GM12873 (cell line): ENCODE measurements around the gene KIAA1549.

Experiments used
- CTCF ChIP-seq: IDR thresholded peaks from 2 replicates; pipeline ENCODE4 v1.5.1; 2012; ENCODE audit warnings: low read depth, mild to moderate bottlenecking, moderate library complexity, low read length, control low read depth; ENCODE audit not compliant: insufficient read depth; ENCODE audit errors: missing control alignments

Gene KIAA1549

GRCh38 chr7:138861051-138861450, 120.1 kb downstream of the KIAA1549 start:
- TF ChIP-seq CTCF: no peak

- no peak for TF ChIP-seq CTCF
Measured at GRCh38 chr7:138857728-138858127, 123.5 kb downstream of the KIAA1549 start.

- TF ChIP-seq CTCF: no peak
Measured at GRCh38 chr7:138854115-138854645, 127.0 kb downstream of the KIAA1549 start.

- TF ChIP-seq CTCF: no peak
Measured at GRCh38 chr7:138853448-138853847, 127.7 kb downstream of the KIAA1549 start.

GRCh38 chr7:138852469-138852868, 128.7 kb downstream of the KIAA1549 start:
- TF ChIP-seq CTCF: no peak

- TF ChIP-seq CTCF: no peak
Measured at GRCh38 chr7:138849701-138850100, 131.5 kb downstream of the KIAA1549 start.

GRCh38 chr7:138848056-138848980, 132.9 kb downstream of the KIAA1549 start:
- no peak for TF ChIP-seq CTCF
